ACHN (cell line): ENCODE results near the gene ALDH2.
A peak's percentile ranks its signal among the peaks of the same experiment; 100 is the strongest.
"Not testable (repeated sequence)": the region's sequence is repeated elsewhere in the genome, so short reads cannot be mapped to it uniquely, and the experiment has no call there.

Experiments
- DNase-seq: peaks from one replicate; pipeline ENCODE4 v3.0.0-alpha.2; 2015
- in situ Hi-C: cut with HindIII; loops from 2 replicates; pipeline ENCODE4 v1.10.0; 2017; ENCODE audit warnings: low sequenced_read_pairs, low pct_ligation_motif_present, low pct_unique_long_range_greater_than_20kb

Gene ALDH2

GRCh38 chr12:111756681-111757080, 10.1 kb upstream of the ALDH2 start:
- in situ Hi-C loops = no loop called here
- DNase-seq = no peak

DNA sequence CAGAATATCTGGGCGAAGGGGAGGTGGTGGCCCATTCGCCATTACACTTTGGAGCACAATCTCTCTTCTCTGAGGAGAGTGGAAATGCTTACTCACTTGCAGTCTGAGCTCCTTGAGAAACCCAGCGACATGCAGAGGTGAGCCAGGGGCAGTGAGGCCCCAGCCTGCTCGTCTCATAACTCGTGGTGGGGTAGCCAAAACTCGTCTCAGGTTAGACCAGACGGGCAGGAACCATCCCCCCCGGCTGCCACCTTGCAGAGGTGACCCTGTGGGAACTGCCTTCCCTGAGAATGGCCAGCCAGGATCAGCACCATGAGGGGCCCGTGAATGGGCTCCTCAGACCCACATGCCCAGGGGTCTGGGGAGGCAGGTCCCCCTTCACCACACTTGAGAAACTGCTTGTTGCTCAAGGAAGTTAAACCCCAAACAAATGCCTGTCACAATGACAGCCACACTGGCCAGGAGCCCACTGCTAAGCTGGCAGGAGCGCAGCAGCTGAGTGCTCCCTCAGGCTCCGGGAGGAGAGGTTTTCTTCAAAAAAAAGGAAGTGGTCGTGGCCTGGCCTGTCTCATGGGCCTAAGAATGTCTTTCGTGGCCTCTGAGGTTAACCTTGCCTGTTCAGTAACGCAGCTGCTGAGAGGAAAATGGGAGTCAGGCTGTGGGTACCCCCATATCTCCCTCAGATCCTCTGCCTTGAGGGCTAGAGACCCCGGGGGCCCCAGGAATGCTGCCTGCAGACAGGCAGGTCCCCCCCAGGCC, 9.2 kb upstream of the ALDH2 start:
- peak; percentile 63 for DNase-seq
- in situ Hi-C loops = no loop called here

DNA sequence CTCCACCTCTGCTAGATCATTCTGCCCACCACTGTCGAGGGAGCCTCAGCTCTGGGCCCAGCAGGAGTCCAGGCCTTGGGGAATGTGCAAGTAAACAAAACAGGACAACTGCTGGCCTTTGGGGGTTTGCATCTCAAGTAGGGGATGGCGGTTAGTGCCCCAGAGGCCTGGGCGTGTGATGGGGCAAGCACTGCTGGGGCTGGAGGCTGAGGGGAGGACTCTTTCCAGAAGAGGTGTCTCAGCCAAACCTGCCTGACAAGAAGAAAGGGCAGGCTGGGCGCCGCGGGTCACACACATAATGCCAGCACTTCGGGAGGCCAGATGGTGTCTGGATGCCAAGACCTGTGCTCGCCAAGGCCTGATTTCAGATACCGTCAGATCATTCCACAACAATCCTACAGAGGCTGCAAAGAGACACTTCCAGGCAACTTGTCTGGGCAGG, 8.6 kb upstream of the ALDH2 start:
- DNase-seq = no peak
- in situ Hi-C loops = no loop called here

DNA sequence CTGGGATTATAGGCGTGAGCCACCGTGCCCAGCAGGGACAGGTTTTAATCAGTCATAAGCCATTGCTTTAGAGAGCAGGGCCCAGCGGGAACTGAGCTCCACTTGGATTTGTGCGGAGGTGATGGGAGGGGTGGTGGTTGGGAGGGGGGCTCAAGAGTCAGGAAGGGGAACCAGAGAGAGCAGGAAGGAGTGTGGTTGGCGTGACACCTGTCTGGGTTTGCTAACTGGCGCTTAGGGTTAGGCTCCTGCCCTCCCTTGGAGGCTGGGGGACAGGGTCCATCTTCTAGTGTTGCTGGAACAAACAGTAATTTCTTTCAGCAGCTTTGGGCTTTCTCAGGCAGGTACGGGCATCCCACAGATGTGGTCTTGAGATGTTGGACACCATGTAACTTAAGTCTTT, 7.5 kb upstream of the ALDH2 start:
- in situ Hi-C loops = no loop called here
- no peak for DNase-seq

- DNase-seq = no peak
- in situ Hi-C loops = no loop called here
Measured at GRCh38 chr12:111759991-111760390, 6.7 kb upstream of the ALDH2 start.

DNA sequence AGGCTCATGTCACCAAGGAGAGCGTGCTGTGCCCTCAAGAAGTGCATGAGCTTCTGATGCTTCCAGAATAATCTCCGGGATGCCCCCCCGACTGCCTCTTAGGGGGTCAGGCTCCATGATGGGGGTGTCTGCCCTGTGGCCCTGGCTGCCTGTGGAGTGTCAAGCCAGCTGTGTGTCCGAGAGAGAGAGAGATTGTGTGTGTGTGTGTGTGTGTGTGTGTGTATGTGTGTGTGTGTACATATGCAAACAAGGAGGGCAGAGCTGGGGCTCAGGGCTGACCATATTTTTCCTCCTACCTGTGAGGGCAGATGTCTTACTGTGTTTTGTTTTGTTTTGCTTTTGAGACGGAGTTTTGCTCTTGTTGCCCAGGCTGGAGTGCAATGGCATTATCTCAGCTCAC, 5.6 kb upstream of the ALDH2 start:
- in situ Hi-C loops = no loop called here
- no peak for DNase-seq

DNA sequence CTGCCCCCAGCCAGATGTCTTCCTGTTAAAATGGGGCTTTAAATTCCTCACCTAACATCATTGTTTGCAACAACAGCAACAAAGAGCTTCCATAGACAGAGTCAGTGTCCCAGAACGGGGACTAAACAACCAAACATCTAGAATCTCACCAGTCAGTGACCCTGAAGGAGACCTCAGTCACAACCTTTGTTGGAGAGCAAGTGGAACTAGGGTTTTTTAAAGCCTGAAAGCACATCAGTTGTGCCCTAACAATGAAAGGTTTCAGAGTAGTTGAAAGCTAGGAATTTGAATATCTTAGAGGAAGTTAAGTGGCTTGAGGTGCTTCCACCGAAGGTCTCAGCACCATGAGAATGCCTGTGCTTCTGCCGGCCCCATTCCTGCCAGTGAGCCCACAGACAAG, 5.0 kb upstream of the ALDH2 start:
- in situ Hi-C loops = no loop called here

GRCh38 chr12:111763552-111763951, 3.2 kb upstream of the ALDH2 start:
- in situ Hi-C loops, DNase-seq: not testable (repeated sequence)

More for the DNA sequence above, 5.0 kb upstream of the ALDH2 start:
- DNase-seq = no peak

GRCh38 chr12:111764120-111764821, 2.5 kb upstream of the ALDH2 start:
- DNase-seq = no peak
- in situ Hi-C loops = no loop called here

DNA sequence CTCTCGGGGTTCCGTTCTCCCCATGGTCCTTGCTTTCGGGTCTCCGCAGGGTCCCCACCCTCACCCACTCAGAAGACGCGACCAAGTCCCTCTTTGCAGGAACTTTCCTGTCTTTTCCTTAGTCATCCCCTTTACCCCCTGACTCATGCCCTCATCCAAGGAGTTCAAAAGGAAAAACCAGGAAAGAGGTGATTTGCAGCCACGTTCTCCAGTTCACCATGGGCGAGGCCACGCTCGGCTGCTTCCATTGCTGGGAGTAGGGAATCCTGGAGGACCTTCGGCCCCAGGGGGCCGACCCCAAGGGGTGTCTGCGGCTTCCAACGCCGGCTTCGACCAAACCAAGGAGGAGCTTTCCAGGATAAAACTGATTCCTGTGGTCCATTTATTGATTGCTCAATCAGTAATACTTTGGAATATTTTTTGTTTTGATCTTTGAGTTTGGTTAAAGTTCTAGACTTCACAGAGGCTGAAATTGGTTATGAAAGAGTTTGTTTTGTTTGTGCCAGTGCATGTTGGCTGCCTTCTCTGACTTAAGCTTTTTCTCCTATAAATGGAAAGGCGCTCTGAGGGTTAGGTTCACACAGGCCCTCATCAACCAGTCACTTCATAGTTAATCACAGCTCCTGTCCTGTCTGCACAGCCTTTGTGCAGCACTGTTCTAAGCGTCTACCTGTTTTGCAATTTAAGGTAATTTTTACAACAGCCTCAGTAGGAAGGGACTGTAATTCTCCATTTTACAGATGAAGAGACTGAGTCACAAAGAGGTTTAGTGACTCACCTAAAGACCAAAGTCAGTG, 827 bp downstream of the ALDH2 start:
- peak; percentile 86 for DNase-seq

DNA sequence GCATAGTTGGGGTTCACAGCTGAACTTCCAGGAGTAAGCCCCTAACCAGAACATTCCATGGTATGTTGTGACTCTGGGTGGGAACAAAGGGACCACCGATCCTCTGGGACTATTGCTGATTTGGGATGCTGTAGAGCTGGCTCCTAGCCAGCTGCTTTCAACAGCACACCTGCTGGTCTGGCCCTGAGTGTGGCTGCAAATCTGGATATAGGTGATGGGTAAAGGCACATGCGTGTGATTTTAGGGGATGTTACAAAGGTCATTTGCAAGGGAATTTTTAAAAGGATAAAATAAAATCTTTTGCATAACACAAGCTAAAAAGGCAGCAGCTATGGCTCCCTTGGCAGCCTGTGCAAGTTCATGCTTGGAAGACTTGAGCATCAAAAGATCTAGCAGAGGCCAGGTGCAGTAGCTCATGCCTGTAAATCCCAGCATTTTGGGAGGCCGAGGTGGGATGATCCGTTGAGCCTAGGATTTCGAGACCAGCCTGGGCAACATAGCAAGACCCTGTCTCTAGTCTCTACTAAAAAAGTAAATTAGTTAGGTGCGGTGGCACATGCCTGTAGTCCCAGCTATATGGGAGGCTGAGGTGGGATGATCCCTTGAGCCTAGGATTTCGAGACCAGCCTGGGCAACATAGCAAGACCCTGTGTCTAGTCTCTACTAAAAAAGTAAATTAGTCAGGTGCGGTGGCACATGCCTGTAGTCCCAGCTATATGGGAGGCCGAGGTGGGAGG, 1.6 kb downstream of the ALDH2 start:
- in situ Hi-C loops = no loop called here
- DNase-seq = no peak

More for the DNA sequence above, 827 bp downstream of the ALDH2 start:
- in situ Hi-C loops = no loop called here

GRCh38 chr12:111769599-111769998, 2.9 kb downstream of the ALDH2 start:
- in situ Hi-C loops = no loop called here
- DNase-seq = no peak

DNA sequence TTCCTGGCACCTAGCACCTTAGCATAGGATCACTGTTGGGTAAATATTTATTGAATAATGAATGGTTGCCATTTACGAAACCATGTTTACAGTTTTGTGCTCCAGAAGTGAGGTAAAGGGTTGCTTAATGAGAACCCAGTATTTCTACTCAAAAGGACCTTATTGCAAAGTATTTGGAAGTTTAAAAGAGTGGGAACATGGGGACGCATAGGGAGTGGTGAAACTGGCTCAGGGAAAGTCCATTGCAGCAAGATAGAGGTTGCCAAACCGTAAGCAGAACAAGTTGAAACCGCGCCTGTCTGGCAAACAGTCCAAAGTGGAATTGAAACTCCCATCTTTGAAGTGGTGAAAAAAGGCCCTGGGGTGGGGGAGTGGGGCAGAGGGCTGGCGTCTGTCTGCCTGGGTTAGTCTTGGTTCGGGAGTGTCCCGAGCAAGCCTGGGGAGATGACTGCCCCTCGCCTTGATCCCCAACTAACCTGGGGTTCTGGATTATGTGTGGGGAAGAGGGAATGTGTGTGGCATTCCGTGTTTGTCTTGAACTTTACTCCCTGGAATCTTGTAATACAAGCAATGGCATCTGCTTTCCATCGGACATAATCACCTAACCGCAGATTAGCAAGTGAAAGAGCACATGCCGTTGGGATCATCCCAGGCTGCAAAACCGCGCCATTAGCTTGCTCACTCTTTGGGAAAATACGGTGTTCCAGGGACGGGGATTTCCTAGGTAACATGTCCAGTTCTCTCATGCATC, 7.2 kb downstream of the ALDH2 start:
- in situ Hi-C loops = no loop called here
- peak; percentile 90 for DNase-seq

GRCh38 chr12:111775205-111776193, 8.8 kb downstream of the ALDH2 start:
- in situ Hi-C loops = no loop called here
- DNase-seq = no peak

- no peak for DNase-seq
- in situ Hi-C loops = no loop called here
Measured at GRCh38 chr12:111776836-111777344, 10.2 kb downstream of the ALDH2 start.

- in situ Hi-C loops = no loop called here
- peak; percentile 88 for DNase-seq
Measured at GRCh38 chr12:111777345-111778045, 10.8 kb downstream of the ALDH2 start.
